VCaP (cell line): ENCODE measurements around the gene ACCSL.
A peak's percentile ranks its signal among the peaks of the same experiment; 100 is the strongest.

Experiments
- H3K27ac ChIP-seq: fragments of 450-650 bp; 2 replicates; pipeline ENCODE4 v1.5.1; 2017
- TF ChIP-seq, protein P1 (sequence below): fragments of 450-650 bp; conservative IDR thresholded peaks from 2 replicates; pipeline ENCODE4 v1.5.1; 2017; ENCODE audit warnings: mild to moderate bottlenecking, moderate library complexity

ACCSL gene

GRCh38 chr11:44018829-44019228 lies 29.0 kb upstream of the ACCSL start:
- TF ChIP-seq, protein P1, sequence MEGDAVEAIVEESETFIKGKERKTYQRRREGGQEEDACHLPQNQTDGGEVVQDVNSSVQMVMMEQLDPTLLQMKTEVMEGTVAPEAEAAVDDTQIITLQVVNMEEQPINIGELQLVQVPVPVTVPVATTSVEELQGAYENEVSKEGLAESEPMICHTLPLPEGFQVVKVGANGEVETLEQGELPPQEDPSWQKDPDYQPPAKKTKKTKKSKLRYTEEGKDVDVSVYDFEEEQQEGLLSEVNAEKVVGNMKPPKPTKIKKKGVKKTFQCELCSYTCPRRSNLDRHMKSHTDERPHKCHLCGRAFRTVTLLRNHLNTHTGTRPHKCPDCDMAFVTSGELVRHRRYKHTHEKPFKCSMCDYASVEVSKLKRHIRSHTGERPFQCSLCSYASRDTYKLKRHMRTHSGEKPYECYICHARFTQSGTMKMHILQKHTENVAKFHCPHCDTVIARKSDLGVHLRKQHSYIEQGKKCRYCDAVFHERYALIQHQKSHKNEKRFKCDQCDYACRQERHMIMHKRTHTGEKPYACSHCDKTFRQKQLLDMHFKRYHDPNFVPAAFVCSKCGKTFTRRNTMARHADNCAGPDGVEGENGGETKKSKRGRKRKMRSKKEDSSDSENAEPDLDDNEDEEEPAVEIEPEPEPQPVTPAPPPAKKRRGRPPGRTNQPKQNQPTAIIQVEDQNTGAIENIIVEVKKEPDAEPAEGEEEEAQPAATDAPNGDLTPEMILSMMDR, result no peak

DNA sequence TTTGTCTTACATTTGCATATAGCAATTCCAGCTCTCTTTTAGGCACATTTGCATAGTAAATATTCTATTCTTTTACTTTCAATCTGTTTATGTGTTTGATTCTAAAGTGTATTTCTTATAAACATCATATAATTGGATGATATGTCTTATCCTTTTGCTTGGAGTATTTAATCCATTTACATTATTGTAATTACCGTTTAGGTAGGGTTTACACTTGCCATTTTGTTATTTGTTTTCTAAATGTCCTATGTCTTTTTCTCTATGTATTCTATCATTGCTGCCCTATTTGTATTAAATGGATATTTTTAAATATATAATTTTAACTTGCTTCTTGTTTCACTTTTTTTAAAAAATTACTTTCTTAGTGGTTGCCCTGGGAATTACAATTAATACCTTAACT lies 22.8 kb upstream of the ACCSL start:
- TF ChIP-seq, protein P1, result no peak
- no peak overlapping the region for H3K27ac ChIP-seq

More at GRCh38 chr11:44018829-44019228, 29.0 kb upstream of the ACCSL start:
- H3K27ac ChIP-seq, result peak overlapping the region; percentile 64; the same call in 1 of the 2 replicates

GRCh38 chr11:44025727-44026126 lies 22.1 kb upstream of the ACCSL start:
- TF ChIP-seq, protein P1, result no peak
- no peak overlapping the region for H3K27ac ChIP-seq

DNA sequence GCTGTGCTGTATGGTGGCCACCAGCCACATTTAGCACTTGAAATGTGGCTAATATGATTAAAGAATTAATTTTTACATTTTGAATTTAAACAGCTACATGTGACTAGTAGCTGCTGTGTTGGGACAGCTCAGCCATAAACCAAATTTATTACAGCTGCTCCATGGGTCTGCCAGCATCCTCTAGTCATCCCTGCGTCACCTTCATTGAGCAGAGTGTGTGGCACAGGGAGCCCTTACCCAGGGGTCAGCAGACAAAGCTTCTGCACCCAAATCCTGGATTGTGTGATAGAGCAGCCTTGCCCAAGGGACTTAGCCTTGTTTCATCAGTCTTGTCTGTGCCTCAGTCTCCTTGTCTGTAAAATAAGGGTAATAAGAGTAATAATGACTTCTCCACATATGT lies 19.4 kb upstream of the ACCSL start:
- TF ChIP-seq, protein P1, result no peak
- H3K27ac ChIP-seq, result no peak overlapping the region

DNA sequence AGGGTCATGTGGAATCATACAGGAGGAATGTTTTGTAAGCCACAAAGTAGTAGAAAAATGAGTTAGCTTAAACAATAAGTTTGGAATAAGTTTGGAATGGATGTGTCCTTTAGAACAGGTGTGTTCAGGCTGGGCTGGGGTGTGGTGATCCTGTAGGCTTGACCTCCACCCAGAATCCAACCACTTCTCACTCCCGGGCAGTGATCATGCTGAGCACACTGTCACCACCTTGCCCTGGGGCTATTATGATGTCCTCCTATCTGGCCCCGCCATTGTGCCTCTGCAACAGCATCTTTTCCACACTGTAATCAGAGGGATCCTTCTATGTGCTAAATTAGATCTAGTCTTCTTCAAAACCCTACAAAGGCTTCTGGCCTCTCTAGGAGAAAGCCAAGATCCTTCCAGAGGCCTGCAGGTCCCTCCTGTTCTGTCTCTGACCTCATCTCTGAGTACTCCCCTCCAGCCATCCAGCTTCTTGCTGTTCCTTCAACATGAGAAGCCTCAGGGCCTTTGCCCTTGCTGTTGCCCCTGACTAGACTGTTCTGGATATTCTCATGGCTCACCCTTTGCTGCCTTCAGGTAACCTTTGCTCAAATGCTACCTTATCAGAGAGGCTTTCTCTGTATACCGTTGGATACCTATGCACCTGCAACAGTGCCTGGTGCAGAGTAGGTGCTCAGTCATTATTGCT lies 18.8 kb upstream of the ACCSL start:
- H3K27ac ChIP-seq, result no peak overlapping the region
- TF ChIP-seq, protein P1, result no peak

- no peak overlapping the region for H3K27ac ChIP-seq
- TF ChIP-seq, protein P1, result no peak
Measured at GRCh38 chr11:44029507-44029845, 18.3 kb upstream of the ACCSL start.

DNA sequence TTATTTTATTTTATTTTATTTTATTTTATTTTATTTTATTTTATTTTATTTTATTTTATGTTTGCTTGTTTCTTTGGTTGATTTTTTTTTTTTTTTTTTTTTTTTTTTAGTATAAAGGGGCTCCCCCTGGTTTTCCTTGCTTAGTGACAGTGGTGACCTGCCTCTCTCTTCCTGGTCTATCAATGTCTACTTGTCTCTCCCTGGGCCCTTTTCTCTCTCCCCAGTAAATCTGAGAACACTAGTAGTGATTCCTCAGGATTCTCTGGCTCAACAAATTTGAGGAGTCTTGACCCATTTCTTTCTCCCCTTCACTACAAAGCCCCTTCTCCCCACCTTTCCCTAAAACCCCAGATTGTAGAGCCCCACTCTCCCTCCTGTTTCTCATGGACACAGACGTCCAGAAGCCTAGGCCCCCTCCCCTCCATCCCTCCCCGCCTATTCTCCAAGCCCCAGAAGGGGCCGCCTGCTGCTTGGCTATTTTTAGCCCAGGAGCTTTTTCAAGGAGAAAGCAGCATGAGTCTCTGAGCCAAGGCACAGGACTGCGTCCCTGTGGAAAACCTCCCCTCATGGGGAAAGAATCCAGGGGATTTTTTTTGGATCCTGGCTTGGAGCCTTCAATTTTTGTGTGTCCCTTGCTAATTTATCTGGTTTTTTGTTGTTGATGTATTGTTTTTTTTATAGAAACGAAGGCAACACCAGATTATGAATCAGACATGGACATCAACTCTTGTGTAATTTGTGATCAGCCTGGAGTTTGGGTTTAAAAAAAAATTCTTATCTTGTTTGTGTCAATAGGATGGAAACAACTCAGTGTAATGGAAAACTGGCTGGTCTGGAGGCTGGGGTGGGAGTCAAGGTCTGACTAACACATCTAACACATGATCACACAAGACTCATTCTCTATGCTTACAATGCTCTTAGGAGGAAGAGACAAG lies 17.5 kb upstream of the ACCSL start:
- H3K27ac ChIP-seq, result no peak overlapping the region
- TF ChIP-seq, protein P1, result no peak
